UCSD-AML1 (cell line): ENCODE data around the gene CAMKK2.
"Not testable (repeated sequence)": the region's sequence is repeated elsewhere in the genome, so short reads cannot be mapped to it uniquely, and the experiment has no call there.

ENCODE experiments used
- DNase-seq: peaks from one replicate; lab custom pipeline; 2025; ENCODE audit not compliant: unreplicated experiment; lab: John Stamatoyannopoulos, UW

CAMKK2 gene

DNA sequence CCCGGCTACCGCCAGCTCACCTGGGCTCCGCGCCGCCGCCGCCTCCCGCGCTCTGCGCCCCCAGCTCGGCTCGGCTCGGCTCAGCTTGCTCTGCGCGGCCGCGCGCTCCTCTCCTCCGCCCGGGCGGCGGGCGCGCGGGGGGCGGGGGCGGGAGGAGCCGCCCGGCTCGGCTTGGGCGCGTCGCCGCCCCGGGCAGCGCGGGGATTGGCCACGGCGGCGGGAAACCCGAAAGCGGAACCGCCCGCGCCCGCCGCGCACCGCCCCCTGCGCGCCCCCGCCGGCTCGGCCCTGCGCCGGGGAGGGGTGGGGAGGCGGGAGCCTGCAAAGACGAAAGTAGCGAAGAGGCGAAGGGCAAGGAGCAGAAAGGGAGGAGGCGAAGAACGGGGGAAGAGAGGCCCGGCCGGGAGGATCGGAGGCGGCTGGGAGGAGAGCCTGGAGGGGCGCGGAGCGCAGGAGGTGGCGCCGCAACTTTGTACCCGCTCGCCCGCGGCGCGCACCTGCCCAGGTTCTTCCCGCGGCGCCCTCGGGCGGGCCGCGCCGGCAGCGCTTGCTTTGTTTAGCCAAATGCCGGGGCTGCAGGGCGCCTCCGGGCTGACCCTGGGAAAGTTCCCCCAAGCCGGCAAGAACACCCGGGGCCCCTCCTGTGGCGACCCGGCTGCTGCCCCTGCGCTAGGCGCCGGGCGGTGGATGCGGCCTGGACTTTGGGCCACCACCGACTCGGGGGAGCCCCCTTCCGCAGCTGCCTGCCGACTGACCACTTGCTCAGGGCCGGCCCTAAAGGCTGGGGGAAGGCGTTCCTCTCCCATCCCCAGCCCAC lies at the start of gene CAMKK2:
TSS of gene CAMKK2 (minus strand) at position 92 of the 817 bp plus-strand sequence. CDS start 22,183 bp downstream, outside the sequence.
- peak; percentile 88 for DNase-seq

DNA sequence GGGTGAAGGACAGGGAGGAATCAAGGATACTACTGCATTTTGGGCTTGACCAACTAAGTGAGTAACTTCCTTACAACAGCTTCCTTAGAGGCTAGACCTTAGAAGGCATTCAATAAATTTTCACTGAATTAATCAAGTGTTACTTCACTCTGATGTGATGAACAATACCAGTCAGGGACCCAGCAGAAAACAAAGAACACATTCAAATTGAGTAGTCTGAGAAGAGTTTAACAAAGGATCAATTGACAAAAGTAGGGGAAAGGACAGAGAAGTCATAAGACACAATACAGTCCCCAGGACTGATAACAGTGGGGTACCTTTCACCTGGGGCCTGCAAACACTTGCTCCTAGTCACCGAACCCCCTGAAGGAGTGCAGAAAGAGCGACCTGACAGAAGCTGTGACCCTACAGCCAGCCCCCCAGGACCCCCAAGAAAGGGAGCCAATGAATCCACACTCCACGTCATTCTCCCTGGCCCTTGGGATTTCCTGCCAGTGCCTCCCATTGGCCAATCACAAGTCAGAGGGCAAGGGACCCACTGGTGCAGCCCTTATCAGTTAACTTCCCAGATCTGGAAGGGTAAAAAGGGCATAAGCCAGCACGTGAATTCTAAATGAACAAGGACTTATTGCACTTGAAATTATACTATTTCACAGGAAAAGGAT lies 48.8 kb upstream of the CAMKK2 start:
- no peak for DNase-seq

DNA sequence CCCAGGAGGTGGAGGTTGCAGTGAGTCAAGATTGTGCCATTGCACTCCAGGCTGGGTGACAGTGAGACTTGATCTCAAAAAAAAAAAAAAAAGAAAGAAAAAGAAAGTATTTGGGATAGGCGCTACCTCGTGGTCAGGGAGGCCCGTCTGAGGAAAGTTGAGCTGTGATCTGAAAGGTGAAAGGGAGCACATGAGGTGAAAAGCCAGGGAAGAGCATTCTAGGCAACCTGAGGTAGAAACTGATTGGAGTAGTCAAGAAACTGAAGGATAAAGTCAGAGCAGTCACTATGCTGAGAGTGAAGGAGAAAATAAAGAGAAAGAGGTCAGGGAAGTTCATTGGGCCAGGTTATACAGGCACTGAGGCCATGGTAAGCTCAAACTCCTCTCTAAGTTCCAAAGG lies 48.0 kb upstream of the CAMKK2 start:
- DNase-seq = no peak

DNA sequence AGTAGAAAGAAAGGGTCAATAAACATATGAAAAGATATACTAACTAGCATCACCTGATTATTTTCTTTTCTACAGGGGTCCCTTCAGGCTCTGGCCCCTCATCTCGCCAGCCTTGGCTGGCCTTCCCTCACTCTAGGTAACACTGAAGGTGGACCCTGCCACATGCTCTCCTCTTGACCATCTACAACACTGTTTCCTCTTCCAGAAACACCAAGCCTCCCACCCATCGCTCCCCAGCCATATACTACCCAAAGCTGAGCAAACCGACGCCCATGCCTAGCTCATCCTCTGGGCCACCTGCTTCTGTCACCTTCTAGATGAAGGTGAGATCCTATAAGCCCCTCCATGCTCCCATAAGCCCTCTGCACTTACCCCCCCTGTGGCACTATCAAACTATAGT lies 40.9 kb upstream of the CAMKK2 start:
- no peak for DNase-seq

DNA sequence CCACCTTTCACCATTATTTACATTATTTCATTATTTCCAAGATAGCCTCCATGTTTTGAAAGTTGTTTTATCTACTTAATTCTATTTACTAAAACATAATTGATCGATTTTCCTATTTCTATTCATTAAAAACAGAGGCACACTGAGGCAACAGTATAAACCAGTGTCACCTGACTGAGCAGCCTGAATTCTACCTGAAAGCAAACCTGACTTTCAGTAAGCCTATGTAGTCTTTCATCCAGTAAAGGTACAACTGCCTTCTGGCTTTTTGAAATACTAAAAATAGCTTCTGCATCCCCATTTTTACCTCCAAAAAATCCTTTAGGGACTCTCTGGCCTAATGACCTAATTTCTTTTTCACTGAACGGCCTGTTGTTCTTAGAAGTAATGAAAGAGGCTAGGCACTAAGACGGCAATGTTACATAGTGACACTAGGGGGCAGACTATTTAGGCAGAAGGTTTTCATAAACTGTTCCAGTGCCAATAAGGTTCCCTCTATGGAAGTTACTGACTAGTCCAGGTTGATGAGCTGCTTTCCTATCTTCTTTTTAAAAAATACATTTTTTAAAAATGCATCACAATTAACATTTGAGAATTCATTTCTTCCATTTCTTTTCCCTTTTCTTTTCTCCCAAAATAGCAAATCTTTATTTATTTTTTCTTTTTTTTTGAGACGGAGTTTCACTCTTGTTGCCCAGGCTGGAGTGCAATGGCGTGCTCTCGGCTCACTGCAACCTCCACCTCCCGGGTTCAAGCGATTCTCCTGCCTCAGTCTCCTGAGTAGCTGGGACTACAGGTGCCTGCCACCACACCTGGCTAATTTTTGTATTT lies 38.2 kb upstream of the CAMKK2 start:
- no peak for DNase-seq

DNA sequence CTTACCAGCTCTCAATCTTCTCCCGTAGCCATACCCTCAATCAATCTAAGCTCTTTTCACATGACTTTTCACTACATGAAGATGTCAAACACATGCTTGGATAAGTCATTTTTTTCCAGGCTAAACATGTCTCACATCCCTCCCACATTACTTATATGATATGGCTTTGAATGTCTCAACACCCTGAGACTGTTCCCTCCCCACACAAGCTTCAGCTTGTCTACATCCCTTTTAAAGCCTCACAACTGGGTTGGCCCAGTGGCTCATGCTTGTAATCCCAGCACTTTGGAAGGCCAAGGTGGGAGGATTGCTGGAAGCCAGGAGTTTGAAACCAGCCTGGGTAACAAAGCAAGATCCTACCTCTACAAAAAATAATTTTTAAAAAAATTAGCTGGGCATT lies 37.2 kb upstream of the CAMKK2 start:
- no peak for DNase-seq

DNA sequence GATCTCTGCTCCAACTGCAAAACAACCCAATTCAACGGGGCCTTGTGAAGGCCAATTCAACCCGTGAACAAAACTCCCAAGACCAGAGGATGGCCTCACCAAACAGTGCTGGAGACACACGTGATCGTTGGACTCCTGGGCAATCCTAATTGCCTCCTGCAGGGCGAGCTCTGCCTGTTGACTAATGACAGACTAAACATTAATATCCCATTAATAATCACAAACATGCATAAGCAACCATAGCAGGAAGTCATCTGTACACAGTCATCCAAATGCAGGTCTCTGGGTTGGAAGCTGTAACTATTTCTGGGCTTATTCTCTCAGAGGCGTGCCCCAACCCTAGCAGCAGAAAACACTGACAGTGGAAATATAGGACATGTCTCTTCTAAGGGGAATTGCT lies 34.7 kb upstream of the CAMKK2 start:
- DNase-seq = no peak

DNA sequence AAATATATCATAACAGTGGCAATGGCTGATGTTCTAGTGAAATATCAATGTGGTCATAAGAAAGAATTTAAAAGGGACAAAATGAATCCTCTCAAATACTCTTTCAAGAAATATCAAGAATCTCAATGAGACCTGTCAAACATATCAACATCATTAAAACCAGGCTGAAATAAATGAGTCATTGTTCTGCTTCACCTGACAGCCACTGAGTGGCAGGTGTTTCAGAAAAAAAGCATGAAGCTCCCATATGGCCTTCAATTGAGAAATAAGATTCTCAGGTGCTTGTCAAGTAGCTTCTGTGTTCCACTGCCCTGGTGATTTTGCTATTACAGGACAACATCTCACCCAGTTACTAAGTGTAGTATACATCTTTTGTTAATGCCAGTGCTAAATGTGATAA lies 34.2 kb upstream of the CAMKK2 start:
- DNase-seq = no peak

DNA sequence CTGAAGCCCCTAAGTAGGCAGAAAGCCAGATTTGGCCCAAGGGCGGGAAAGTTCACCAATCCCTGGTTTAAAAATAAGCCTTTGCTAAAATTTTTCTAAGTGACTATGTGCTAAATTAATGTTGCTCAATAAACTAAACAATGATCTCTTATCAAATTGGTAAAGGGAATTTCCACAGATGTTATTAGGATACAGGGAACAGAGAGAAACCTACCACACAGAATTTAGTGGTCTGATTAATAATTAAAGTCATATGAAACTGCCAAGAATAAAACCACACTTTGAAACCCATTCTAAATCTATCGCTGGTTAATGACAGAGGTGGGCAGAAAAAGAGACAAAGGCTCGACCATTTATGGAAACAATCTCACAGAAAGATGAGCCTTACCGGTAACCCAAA lies 33.7 kb upstream of the CAMKK2 start:
- DNase-seq = no peak

DNA sequence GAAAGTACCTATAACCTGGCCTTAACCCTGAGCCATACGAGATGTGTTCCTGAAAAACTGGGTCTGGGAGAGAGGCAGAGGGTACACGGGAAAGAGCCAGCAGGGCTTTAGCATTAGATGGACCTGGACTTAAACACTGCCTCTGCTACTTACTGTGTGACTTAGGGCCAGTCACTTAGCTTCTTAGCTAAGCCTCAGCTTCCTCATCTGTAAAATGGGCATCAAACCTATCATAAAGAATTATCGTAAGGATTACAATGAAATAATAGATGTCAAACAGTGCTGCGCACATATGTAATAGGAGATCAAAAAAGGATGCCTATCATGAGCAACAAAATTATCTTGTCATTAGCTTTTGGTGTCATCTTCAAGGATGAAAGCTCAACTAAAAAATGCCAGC lies 32.1 kb upstream of the CAMKK2 start:
- DNase-seq = no peak

DNA sequence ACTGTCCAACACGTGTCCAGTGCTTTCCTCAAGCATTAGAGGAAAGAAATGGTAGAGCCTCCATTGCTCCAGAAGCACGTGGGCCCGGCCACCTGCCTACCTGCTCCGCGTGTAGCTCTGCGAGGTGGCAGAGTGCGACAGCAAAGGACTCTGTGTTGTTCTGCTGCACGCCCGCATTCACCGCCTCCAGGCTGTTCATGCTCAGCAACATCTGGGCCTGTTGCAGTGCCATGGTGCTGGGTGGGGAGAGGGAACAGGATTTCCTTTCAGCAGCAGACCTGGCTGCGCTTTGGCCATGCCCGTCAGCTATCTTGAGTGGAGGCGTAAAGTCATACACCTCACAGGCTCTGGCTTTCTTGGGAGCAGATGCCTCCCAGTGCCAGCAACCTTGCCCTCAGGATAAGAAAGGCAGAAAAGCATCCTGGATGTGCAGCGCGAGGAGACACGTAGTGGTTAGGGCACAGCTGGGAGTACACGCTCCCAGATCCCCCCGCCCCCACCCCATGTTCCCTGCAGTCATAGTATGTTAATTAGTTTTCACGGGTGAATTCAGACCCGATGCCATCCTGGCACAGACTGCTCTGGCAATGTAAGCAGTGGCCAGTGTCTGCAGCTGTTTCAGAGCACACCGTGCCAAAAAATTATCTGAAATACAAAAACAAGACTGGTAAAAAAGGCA lies 30.6 kb upstream of the CAMKK2 start:
- DNase-seq = peak; percentile 23

DNA sequence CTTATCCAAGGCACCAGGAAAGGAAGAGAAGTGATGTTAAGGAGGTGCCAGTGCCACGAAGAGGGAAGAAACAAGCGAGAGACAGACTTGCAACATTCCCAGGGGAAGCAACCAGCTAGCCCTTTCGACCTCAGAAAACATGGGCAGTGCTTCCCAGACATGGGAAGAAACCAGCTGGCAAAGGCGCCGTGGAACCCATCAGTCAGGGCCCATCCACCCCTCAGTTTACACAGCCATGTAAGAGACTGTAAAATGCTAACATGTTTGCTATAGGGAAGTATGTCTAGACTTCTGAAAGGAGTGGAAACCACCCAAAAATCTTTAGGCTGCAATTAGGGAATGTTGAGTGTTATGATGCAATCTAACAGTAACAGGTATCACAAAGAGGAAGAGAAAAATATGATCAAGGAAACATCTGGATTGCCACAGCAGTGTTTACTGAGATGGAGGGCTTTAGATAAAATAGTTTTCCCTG lies 29.4 kb upstream of the CAMKK2 start:
- peak; percentile 39 for DNase-seq

DNA sequence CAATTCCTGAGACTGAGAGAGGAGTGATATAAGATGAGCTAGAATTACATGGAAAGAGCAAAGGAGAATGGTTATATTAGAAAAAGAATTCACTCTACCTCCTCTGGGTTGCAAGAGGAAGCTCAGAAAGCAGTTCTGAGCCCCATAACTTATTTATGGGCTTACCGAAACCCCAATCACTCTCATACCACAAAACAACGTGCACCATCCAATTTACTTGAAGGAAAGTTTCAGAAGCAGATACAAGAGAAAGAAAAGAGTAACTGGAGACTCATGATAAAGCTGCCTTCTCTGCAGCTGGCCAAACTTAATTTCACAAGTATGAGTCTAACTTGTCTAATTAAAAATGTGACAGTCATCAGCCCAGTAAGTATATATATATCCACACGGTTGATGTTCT lies 27.4 kb upstream of the CAMKK2 start:
- DNase-seq = no peak

DNA sequence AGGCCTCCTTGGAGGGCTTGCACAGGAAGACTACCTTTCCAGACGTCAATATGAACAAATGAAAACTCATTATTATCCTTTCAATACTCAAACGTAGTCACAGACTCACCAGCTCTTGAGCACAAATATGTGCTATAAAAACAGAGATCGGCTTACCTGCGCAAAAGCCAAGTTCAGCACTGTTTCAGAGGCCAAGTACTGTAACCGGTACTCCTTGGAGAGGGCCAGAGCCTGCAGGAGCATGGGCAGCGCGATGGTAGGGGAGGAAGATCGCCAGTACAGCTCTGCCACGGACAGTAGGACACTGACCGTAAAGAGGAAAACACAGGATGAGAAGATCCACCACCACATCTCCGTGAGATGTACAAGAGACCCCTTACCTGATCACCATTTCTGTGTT lies 21.6 kb upstream of the CAMKK2 start:
- no peak for DNase-seq

DNA sequence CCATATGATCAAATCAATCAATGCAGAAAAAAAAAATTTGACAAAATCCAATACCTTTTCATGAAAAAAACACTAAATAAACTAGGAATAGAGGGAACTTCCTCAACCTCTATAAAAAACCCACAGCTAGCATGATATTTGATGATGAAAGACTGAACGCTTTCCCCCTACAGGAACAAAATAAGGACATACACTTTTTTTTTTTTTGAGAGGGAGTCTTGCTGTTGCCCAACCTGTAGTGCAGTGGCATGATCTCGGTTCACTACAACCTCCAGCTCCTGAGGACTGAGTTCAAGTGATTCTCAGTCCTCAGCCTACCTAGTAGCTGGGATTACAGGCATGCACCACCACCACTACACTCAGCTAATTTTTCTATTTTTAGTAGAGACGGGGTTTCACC lies 17.9 kb upstream of the CAMKK2 start:
- DNase-seq = no peak

DNA sequence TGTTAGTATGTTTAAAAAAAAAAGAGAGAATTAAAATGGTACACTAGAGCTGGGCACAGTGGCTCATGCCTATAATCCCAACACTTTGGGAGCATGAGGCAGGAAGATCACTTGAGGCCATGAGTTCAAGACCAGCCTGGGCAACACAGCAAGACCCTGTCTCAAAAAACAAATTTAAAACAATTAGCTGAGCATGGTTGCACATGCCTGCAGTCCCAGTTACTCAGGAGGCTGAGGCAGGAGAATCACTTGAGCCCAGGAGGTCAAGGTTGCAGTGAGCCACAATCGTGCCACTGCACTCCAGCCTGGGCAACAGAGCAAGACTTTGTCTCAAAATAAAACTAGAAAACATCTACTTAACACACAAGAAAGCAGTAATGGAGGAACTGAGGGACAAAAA lies 13.7 kb upstream of the CAMKK2 start:
- DNase-seq = not testable (repeated sequence)

DNA sequence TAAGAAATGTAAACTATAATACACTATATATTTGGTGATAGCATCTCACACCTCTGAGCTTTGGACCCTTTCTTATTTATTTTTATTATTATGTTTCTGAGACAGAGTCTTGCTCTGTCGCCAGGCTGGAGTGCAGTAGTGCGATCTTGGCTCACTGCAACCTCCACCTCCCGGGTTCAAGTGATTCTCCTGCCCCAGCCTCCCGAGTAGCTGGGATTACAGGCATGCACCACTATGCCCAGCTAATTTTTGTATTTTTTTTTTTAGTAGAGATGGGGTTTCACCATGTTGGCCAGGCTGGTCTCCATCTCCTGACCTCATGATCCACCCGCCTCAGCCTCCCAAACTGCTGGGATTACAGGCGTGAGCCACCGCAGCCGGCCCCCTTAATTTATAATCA lies 10.9 kb upstream of the CAMKK2 start:
- not testable (repeated sequence) for DNase-seq

DNA sequence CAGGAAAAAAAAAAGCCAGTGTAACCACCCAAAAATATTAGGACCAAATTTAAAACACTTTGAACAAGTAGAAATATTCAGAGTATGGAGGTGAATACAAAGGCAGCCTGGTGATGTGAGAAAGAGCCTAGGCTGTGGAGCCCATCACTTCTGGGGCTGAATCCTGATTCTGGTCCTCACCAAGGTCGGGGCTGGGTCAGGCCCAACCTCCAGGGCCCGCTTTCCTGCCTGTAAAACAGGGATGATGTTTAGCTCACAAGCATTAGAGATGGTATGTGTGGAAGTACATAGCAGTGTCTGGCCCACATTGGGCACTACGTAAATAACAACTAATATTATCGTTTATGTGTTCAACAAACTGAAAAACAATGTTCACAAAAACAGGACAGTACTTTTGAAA lies 7.8 kb upstream of the CAMKK2 start:
- no peak for DNase-seq

DNA sequence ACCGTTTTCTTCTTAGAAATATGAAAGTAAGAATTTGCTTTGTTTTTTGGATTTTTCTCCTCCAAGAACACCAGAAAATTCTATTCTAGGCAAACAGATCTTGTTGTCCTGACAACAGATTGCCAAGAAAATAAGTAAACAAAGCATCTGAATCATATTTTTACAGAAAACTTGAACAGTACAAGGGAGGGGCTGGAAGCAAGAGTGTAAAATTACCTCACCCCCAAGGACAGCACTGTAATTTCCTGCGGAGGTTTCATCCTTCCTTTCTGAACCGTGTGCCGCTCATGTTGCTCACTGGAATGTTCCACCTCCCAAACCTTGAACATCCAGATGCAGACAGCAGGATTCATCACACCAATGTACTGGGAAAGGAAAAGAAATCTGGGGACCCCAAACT lies 5.4 kb upstream of the CAMKK2 start:
- no peak for DNase-seq

DNA sequence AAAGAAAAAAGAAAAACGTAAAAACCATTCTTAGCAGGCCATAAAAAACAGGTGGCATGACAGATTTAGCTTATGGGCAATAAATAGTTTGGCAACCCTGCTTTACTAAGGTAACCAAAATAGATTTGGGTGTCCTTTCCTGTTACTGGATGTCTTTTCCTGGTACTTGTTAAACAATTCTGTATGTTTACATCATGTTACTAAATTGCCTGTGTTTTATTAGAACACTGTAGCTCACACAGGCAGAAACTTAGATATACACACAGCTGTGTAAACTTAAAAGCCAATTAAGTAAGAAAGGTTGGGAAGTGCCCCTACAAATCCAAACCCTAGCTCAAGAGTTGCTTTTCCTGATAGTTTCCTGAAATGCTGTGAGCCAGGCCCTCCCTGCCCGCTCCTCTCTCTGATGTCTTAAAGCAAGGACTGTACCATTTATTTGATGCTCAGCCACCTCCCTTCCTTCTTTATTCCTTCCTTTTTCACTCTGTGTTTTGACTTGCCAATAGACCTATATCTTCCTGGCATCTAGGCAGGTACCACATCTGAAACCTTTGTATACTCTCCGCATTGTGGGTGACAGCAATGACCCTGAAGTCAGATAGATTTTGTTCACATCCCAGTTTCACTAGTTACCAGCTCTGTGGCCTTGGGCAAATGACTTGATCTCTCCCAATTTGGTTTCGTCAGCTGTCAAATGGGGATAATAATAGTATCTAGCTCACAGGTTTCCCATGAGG lies 3.7 kb upstream of the CAMKK2 start:
- no peak for DNase-seq
